H1 (cell line): ENCODE results near the gene RFX2. TPM values are rescaled to one million over a fixed set of nuclear protein-coding genes. Genes with fewer than 3 reads are reported as not detected.

Experiments used
- E2F6 ChIP-seq: IDR thresholded peaks from 2 replicates; pipeline ENCODE4 v1.6.1; 2012; ENCODE audit warnings: inconsistent platforms
- RBBP5 ChIP-seq: IDR thresholded peaks from 2 replicates; pipeline ENCODE4 v1.7.1; 2012; ENCODE audit warnings: low read depth, mild to moderate bottlenecking, inconsistent platforms, low read length, moderate library complexity, borderline replicate concordance
- polyA plus RNA-seq, 7 experiments: library from polyadenylated mRNA; depleted of rRNA in 3 of 7; stranded (reverse) in 5 of 7; unstranded in 2 of 7; fragments of >200 nt in 5 of 7; fragments of 200-250 nt in 2 of 7; gene quantifications; 1 replicate in 5 of 7; 2 replicates in 1 of 7; 4 replicates in 1 of 7; pipeline versions ENCODE4 v1.2.1 to v1.2.3, GENCODE V29; 2011 to 2013; ENCODE audit warnings: missing spikeins in 2 of 7, mixed read lengths in 2 of 7
- total RNA-seq: library from RNA; stranded (reverse); fragmentation: NEBNext Ultra II Directional; extraction: Animal tissue kit (Norgen Biotek cat#: 25700); gene quantifications from 2 replicates; pipeline ENCODE4 v1.2.1, GENCODE V29; 2021

RFX2 gene
- total and polyA plus RNA-seq, 2 of the 8 experiments (the other 6 are each of a cell fraction or from before 2014, with no cell fraction given): 4.8 to 5.3 TPM

- TF ChIP-seq RBBP5 (no peak), E2F6 (no peak)
Measured at GRCh38 chr19:6156033-6156432, 45.7 kb upstream of the RFX2 start (continued).
